ENCODE measurements around the gene FAM53B. TPM values are rescaled to one million over a fixed set of nuclear protein-coding genes. Genes with fewer than 3 reads are reported as not detected.

FAM53B gene
- total RNA-seq, 4 donors from 2014 or later = 25.2 to 43.3 (median 34.7) TPM

GRCh38 chr10:124680675-124681074 lies 63.5 kb downstream of the FAM53B start:
- no peak for DNase-seq (ENCODE audit: extremely low spot score)
- no peaks in the 10 kb centered on the region for H3K27me3 ChIP-seq
- TF ChIP-seq POLR2AphosphoS5 (IDR thresholded peaks at IDR 0.05) (peak in 1 of 2 donors; percentile 29), EP300 (IDR thresholded peaks at IDR 0.05) (no peak)
- intact Hi-C loops (cut with DNase I) = no loop called here
- H3K9me3 ChIP-seq = no peaks in the 10 kb centered on the region
- peak overlapping the region in 1 of 4 donors; percentile 28 for H3K27ac ChIP-seq (replicated peaks in 1 of 4)
- peaks cover 67 to 87% (median 78%) of the 10 kb centered on the region in 4 donors for H3K4me1 ChIP-seq
- peaks cover 7 to 23% (median 22%) of the 10 kb centered on the region in 4 donors for H3K36me3 ChIP-seq
- WGBS = 71% methylated on average over 7 of the region's 7 CpGs
- H3K4me3 ChIP-seq = no peak overlapping the region

- Histone ChIP-seq H3K27me3 (no peaks in the 10 kb centered on the region), H3K4me1 (peaks cover 73 to 89% (median 79%) of the 10 kb centered on the region in 4 donors), H3K4me3 (no peak overlapping the region), H3K36me3 (peaks cover 7 to 23% (median 22%) of the 10 kb centered on the region in 4 donors), H3K9me3 (no peaks in the 10 kb centered on the region), H3K27ac (replicated peaks in 1 of 4) (no peak overlapping the region)
- 81% methylated on average over 6 of the region's 8 CpGs for WGBS
- intact Hi-C loops (cut with DNase I) = no loop called here
- TF ChIP-seq EP300 (IDR thresholded peaks at IDR 0.05) = no peak
- TF ChIP-seq POLR2A (IDR thresholded peaks at IDR 0.05; ENCODE audit: low read depth) = no peak
- no peak for TF ChIP-seq POLR2AphosphoS5 (IDR thresholded peaks at IDR 0.05)
- TF ChIP-seq, protein P1, sequence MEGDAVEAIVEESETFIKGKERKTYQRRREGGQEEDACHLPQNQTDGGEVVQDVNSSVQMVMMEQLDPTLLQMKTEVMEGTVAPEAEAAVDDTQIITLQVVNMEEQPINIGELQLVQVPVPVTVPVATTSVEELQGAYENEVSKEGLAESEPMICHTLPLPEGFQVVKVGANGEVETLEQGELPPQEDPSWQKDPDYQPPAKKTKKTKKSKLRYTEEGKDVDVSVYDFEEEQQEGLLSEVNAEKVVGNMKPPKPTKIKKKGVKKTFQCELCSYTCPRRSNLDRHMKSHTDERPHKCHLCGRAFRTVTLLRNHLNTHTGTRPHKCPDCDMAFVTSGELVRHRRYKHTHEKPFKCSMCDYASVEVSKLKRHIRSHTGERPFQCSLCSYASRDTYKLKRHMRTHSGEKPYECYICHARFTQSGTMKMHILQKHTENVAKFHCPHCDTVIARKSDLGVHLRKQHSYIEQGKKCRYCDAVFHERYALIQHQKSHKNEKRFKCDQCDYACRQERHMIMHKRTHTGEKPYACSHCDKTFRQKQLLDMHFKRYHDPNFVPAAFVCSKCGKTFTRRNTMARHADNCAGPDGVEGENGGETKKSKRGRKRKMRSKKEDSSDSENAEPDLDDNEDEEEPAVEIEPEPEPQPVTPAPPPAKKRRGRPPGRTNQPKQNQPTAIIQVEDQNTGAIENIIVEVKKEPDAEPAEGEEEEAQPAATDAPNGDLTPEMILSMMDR (IDR thresholded peaks at IDR 0.05) = no peak
- no peak for DNase-seq (ENCODE audit: extremely low spot score)
Observed at GRCh38 chr10:124679401-124679800, 64.8 kb downstream of the FAM53B start.

- no peak overlapping the region for H3K4me3 ChIP-seq
- 97% methylated on average over 7 of the region's 12 CpGs for WGBS
- intact Hi-C loops (cut with DNase I) = no loop called here
- H3K9me3 ChIP-seq = no peaks in the 10 kb centered on the region
- peaks cover 75 to 89% (median 79%) of the 10 kb centered on the region in 4 donors for H3K4me1 ChIP-seq
- peak overlapping the region in 1 of 4 donors; percentile 27 for H3K27ac ChIP-seq (replicated peaks in 1 of 4)
- TF ChIP-seq, protein P1 (IDR thresholded peaks at IDR 0.05) = no peak
- no peak for TF ChIP-seq POLR2A (IDR thresholded peaks at IDR 0.05; ENCODE audit: low read depth)
- TF ChIP-seq EP300 (IDR thresholded peaks at IDR 0.05) = no peak
- TF ChIP-seq POLR2AphosphoS5 (IDR thresholded peaks at IDR 0.05) = no peak
- H3K36me3 ChIP-seq = peaks cover 7 to 23% (median 22%) of the 10 kb centered on the region in 4 donors
- no peak for DNase-seq (ENCODE audit: extremely low spot score)
- no peaks in the 10 kb centered on the region for H3K27me3 ChIP-seq
Observed at GRCh38 chr10:124678557-124679240, 65.5 kb downstream of the FAM53B start.

DNA sequence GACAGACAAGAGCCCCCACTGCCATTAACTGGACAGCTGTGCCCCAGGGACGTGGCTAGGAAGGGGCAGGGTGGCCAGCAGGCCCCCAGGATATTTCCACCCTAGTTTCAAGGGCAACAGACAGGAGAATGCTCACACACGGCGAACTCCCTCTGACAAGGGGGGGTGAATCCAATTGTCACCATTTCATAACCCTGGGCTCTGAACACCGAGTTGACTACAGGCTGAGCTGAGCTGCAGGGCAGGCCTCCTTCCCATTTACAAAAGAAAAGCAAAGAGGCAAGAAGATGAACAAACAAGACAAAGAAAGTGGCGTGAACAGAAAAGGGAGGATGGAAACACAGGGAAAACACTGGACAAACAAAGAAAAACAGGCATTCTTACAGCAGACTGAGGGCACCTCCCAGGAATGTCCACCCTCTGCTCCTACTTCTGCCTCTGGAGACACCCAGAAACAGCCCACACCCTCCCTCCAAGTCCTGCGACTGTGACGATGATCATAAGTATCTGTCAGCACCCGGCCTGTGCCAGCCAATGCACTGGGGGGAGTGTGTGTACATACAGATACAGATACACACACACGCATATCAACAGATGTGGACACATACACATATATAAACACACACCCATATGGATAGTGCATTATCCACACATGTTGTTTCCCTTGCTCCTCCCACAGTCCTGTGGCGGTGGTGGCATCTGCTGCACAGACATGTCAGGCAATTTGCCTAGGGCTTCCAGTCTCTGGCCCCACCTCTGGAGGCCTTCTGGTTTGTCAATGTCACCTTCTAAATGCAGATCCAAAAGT lies 66.2 kb downstream of the FAM53B start:
- Histone ChIP-seq H3K4me3 (no peak overlapping the region), H3K36me3 (peaks cover 7 to 23% (median 22%) of the 10 kb centered on the region in 4 donors), H3K9me3 (no peaks in the 10 kb centered on the region), H3K4me1 (peaks cover 78 to 91% (median 80%) of the 10 kb centered on the region in 4 donors), H3K27me3 (no peaks in the 10 kb centered on the region), H3K27ac (replicated peaks in 1 of 4) (peak overlapping the region in 3 of 4 donors; percentile 16 to 49 (median 27))
- WGBS = 45% methylated on average over 9 of the region's 10 CpGs
- no peak for TF ChIP-seq EP300 (IDR thresholded peaks at IDR 0.05)
- no peak for TF ChIP-seq POLR2AphosphoS5 (IDR thresholded peaks at IDR 0.05)
- TF ChIP-seq, protein P1 (IDR thresholded peaks at IDR 0.05) = no peak
- TF ChIP-seq POLR2A (IDR thresholded peaks at IDR 0.05; ENCODE audit: low read depth) = no peak
- DNase-seq (ENCODE audit: extremely low spot score) = no peak
- intact Hi-C loops (cut with DNase I) = no loop called here

DNA sequence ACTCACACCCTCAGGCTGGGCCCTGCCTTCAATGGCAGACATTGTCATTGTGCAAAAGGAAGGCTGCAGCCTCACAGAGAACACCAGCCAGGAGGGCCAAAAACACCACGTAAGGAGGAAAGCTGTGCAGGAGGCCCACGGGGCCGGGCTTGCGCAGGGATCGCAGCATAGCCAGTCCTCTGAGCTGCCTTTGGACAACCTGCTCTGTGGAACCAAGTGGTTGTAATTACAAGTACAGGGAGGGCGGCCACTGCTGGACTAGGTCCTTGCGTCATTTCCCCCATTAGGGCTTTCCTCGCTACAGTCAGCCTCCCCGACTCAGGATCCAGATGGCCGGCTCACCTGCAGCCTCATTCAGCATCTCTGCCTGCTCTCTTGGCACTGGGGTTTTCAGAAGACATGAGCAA lies 66.9 kb downstream of the FAM53B start:
- Histone ChIP-seq H3K9me3 (no peaks in the 10 kb centered on the region), H3K27me3 (no peaks in the 10 kb centered on the region), H3K4me3 (no peak overlapping the region), H3K36me3 (peaks cover 7 to 23% (median 22%) of the 10 kb centered on the region in 4 donors), H3K4me1 (peaks cover 84 to 93% (median 86%) of the 10 kb centered on the region in 4 donors), H3K27ac (replicated peaks in 1 of 4) (peak overlapping the region in 2 of 4 donors; percentile 27 to 49)
- intact Hi-C loops (cut with DNase I) = no loop called here
- WGBS = 88% methylated on average over 7 of the region's 10 CpGs
- no peak for TF ChIP-seq POLR2A (IDR thresholded peaks at IDR 0.05; ENCODE audit: low read depth)
- TF ChIP-seq, protein P1 (IDR thresholded peaks at IDR 0.05) = no peak
- TF ChIP-seq EP300 (IDR thresholded peaks at IDR 0.05) = no peak
- no peak for TF ChIP-seq POLR2AphosphoS5 (IDR thresholded peaks at IDR 0.05)
- DNase-seq (ENCODE audit: extremely low spot score) = no peak

All from esophagus muscularis mucosa (tissue), 4 donors.